H1 (cell line): ENCODE measurements around the gene COL6A1.
"Not testable (repeated sequence)": the region's sequence is repeated elsewhere in the genome, so short reads cannot be mapped to it uniquely, and the experiment has no call there.

ENCODE experiments used
- TAF1 ChIP-seq: IDR thresholded peaks from 2 replicates; pipeline ENCODE4 v1.6.1; 2011; ENCODE audit warnings: mild to moderate bottlenecking, low read depth, low read length
- TF ChIP-seq, protein P1 (sequence below), 3 experiments: IDR thresholded peaks; 1 replicate in 2 of 3; 2 replicates in 1 of 3; pipeline versions ENCODE4 v1.5.1 to v1.6.1; 2011; ENCODE audit warnings: low read length in 3 of 3, mild to moderate bottlenecking in 3 of 3, inconsistent platforms in 2 of 3, low read depth in 1 of 3, moderate library complexity in 1 of 3; ENCODE audit not compliant: insufficient read depth in 1 of 3; ENCODE audit errors: control extremely low read depth in 1 of 3

- TF ChIP-seq, protein P1, sequence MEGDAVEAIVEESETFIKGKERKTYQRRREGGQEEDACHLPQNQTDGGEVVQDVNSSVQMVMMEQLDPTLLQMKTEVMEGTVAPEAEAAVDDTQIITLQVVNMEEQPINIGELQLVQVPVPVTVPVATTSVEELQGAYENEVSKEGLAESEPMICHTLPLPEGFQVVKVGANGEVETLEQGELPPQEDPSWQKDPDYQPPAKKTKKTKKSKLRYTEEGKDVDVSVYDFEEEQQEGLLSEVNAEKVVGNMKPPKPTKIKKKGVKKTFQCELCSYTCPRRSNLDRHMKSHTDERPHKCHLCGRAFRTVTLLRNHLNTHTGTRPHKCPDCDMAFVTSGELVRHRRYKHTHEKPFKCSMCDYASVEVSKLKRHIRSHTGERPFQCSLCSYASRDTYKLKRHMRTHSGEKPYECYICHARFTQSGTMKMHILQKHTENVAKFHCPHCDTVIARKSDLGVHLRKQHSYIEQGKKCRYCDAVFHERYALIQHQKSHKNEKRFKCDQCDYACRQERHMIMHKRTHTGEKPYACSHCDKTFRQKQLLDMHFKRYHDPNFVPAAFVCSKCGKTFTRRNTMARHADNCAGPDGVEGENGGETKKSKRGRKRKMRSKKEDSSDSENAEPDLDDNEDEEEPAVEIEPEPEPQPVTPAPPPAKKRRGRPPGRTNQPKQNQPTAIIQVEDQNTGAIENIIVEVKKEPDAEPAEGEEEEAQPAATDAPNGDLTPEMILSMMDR (IDR thresholded peaks at IDR 0.05; ENCODE audit: control extremely low read depth in 1 of 3, insufficient read depth in 1 of 3, low read depth in 1 of 3, low read length in 3 of 3), result not testable (repeated sequence)
- TF ChIP-seq TAF1, result not testable (repeated sequence)
Measured at GRCh38 chr21:45961408-45961807, 20.2 kb upstream of the COL6A1 start.
